ENCODE results near the gene PRDX3. TPM values are rescaled to one million over a fixed set of nuclear protein-coding genes. Genes with fewer than 3 reads are reported as not detected.

The PRDX3 gene
- total RNA-seq, 2 donors from 2014 or later: 168 to 250 TPM

DNA sequence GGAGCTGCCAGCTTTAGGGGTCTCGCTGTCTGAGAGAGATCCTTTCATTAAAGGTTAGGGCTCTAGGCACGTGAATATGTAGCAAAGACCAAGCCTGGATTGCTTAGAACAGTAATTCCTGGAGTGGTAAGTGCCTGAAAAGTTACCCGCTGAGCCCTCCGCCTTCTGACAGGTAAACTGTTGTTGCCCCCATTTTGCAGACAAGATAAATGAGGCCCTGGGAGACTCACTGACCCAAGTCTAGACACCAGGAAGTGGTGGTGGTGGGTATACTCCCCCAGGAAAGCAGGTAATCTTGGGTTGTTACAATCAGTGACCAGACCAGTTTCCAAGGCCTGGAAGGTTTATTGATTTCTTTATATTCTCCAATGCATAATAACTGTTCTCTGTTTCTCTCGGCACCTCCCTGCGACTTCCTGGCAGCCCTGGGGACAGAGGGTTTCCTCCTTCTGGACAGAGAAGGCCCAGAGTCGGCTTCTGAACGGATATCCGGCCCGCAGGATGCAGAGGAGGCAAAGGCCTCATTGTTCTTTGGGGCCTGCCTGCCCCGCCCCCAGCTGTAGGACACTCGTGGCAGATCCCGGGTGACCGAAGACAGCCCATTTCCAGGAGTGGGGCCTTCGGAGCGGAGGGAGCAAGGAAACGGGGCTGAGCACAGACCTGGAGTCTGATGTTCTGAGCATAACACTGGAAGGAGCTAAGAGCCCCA lies 27.4 kb upstream of the PRDX3 start:
- no peaks in the 10 kb centered on the region for H3K9me3 ChIP-seq
- peak overlapping the region; percentile 98 for H3K27ac ChIP-seq
- no peaks in the 10 kb centered on the region for H3K27me3 ChIP-seq
- TF ChIP-seq, protein P1, sequence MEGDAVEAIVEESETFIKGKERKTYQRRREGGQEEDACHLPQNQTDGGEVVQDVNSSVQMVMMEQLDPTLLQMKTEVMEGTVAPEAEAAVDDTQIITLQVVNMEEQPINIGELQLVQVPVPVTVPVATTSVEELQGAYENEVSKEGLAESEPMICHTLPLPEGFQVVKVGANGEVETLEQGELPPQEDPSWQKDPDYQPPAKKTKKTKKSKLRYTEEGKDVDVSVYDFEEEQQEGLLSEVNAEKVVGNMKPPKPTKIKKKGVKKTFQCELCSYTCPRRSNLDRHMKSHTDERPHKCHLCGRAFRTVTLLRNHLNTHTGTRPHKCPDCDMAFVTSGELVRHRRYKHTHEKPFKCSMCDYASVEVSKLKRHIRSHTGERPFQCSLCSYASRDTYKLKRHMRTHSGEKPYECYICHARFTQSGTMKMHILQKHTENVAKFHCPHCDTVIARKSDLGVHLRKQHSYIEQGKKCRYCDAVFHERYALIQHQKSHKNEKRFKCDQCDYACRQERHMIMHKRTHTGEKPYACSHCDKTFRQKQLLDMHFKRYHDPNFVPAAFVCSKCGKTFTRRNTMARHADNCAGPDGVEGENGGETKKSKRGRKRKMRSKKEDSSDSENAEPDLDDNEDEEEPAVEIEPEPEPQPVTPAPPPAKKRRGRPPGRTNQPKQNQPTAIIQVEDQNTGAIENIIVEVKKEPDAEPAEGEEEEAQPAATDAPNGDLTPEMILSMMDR (IDR thresholded peaks at IDR 0.05): no peak
- H3K4me3 ChIP-seq: peak overlapping the region; percentile 7 to 97
- peaks cover 0 to 28% of the 10 kb centered on the region in 2 donors for H3K4me1 ChIP-seq
- H3K36me3 ChIP-seq: no peaks in the 10 kb centered on the region
- DNase-seq (ENCODE audit: low spot score): peak; percentile 85

GRCh38 chr10:119203006-119203405 lies 24.4 kb upstream of the PRDX3 start:
- no peak for DNase-seq (ENCODE audit: low spot score)
- Histone ChIP-seq H3K9me3 (no peaks in the 10 kb centered on the region), H3K36me3 (no peaks in the 10 kb centered on the region), H3K4me1 (peaks cover 0 to 17% of the 10 kb centered on the region in 2 donors), H3K27ac (no peak overlapping the region), H3K27me3 (no peaks in the 10 kb centered on the region), H3K4me3 (no peak overlapping the region)
- TF ChIP-seq, protein P1 (IDR thresholded peaks at IDR 0.05): no peak

DNA sequence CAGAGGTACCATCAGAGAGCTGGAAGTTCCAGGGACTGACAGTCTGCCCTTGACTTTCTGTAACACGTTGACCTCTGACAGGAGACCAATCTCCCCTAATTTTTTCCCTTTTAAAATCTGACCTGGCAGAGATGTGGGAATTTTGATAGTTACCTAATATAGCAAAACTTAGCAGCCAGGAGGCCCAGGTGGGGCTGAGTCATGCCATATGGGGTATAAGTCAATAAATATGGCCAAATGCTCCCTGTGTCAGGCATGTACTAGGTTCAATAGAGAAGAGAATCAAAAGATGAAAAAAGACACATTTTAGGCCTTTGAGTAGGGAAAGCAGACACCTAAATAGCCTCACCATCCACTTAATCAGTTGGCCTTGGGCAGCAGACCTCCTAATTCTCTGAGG lies 22.6 kb upstream of the PRDX3 start:
- no peaks in the 10 kb centered on the region for H3K36me3 ChIP-seq
- H3K4me3 ChIP-seq: no peak overlapping the region
- DNase-seq (ENCODE audit: low spot score): no peak
- no peak overlapping the region for H3K27ac ChIP-seq
- no peaks in the 10 kb centered on the region for H3K27me3 ChIP-seq
- H3K4me1 ChIP-seq: peaks cover 0 to 13% of the 10 kb centered on the region in 2 donors
- no peaks in the 10 kb centered on the region for H3K9me3 ChIP-seq
- TF ChIP-seq, protein P1 (IDR thresholded peaks at IDR 0.05): no peak

- H3K4me3 ChIP-seq: no peak overlapping the region
- no peaks in the 10 kb centered on the region for H3K27me3 ChIP-seq
- TF ChIP-seq, protein P1 (IDR thresholded peaks at IDR 0.05): peak; percentile 45 to 88
- no peak overlapping the region for H3K27ac ChIP-seq
- no peaks in the 10 kb centered on the region for H3K36me3 ChIP-seq
- DNase-seq (ENCODE audit: low spot score): peak; percentile 74
- H3K9me3 ChIP-seq: no peaks in the 10 kb centered on the region
- peaks cover 0 to 5% of the 10 kb centered on the region in 2 donors for H3K4me1 ChIP-seq
Measured at GRCh38 chr10:119199231-119199992, 20.8 kb upstream of the PRDX3 start.

GRCh38 chr10:119198438-119198837 lies 19.8 kb upstream of the PRDX3 start:
- peaks cover 0 to 5% of the 10 kb centered on the region in 2 donors for H3K4me1 ChIP-seq
- no peaks in the 10 kb centered on the region for H3K27me3 ChIP-seq
- DNase-seq (ENCODE audit: low spot score): no peak
- no peaks in the 10 kb centered on the region for H3K36me3 ChIP-seq
- H3K27ac ChIP-seq: no peak overlapping the region
- no peak overlapping the region for H3K4me3 ChIP-seq
- TF ChIP-seq, protein P1 (IDR thresholded peaks at IDR 0.05): peak in 1 of 2 donors; percentile 37
- H3K9me3 ChIP-seq: no peaks in the 10 kb centered on the region
